ENCODE data around the gene INSYN1. TPM values are rescaled to one million over a fixed set of nuclear protein-coding genes. Genes with fewer than 3 reads are reported as not detected.
"Not testable (repeated sequence)": the region's sequence is repeated elsewhere in the genome, so short reads cannot be mapped to it uniquely, and the experiment has no call there.

INSYN1 gene
- total RNA-seq, 2 experiments from 2014 or later, result not detected

DNA sequence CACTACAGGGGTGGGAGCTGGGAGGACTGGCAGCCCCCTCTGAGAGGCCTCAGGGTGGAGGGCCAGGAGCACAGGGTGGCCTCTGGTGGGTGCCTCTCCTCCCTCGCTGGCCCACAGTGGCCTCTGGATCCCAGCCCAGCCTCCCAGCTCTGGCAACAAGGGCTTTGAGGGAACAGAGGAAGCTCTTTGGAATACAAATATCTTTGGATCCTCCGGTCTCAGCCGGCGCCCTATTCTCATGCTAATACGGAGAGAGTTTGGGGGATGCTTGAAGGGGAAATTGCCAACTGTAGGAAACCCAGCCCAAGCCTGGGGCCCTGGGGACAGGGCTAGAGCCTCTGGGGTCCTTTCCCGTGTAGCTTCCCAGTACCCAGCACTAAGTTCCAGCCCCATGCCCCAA lies 33.4 kb upstream of the INSYN1 start:
- ChIA-PET POLR2A (no interaction called here), CTCF (ENCODE audit: unreplicated experiment) (no interaction called here)
- TF ChIP-seq, protein P1, sequence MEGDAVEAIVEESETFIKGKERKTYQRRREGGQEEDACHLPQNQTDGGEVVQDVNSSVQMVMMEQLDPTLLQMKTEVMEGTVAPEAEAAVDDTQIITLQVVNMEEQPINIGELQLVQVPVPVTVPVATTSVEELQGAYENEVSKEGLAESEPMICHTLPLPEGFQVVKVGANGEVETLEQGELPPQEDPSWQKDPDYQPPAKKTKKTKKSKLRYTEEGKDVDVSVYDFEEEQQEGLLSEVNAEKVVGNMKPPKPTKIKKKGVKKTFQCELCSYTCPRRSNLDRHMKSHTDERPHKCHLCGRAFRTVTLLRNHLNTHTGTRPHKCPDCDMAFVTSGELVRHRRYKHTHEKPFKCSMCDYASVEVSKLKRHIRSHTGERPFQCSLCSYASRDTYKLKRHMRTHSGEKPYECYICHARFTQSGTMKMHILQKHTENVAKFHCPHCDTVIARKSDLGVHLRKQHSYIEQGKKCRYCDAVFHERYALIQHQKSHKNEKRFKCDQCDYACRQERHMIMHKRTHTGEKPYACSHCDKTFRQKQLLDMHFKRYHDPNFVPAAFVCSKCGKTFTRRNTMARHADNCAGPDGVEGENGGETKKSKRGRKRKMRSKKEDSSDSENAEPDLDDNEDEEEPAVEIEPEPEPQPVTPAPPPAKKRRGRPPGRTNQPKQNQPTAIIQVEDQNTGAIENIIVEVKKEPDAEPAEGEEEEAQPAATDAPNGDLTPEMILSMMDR (conservative IDR thresholded peaks at IDR 0.05; ENCODE audit: low read length), result no peak
- TF ChIP-seq EZH2phosphoT487 (IDR thresholded peaks at IDR 0.05; ENCODE audit: borderline replicate concordance, low read depth, low read length), result no peak
- intact Hi-C loops (cut with micrococcal nuclease; ENCODE audit: unreplicated experiment), result no loop called here
- no peak overlapping the region for H2AFZ ChIP-seq (ENCODE audit: low read length)
- H3K9me2 ChIP-seq (ENCODE audit: insufficient read depth, low read length), result no peaks in the 10 kb centered on the region
- no peak overlapping the region for H3K27ac ChIP-seq (ENCODE audit: low read depth, low read length, poor library complexity, severe bottlenecking)
- H3K4me3 ChIP-seq (ENCODE audit: low read depth, low read length, poor library complexity, severe bottlenecking), result no peak overlapping the region
- no TSS peak for BruUV-seq (replicated peaks)
- H3K79me2 ChIP-seq (ENCODE audit: insufficient read depth, low read depth, low read length), result no peaks in the 10 kb centered on the region
- no peaks in the 10 kb centered on the region for H3K9me3 ChIP-seq (ENCODE audit: low read length)
- H3K36me3 ChIP-seq (ENCODE audit: insufficient read depth, low read length), result no peaks in the 10 kb centered on the region
- H3K4me2 ChIP-seq (ENCODE audit: low read length), result no peak overlapping the region
- no peaks in the 10 kb centered on the region for H3K4me1 ChIP-seq (ENCODE audit: insufficient read depth, low read length, poor library complexity, severe bottlenecking)
- DNase-seq (ENCODE audit: low spot score), result no peak
- H4K20me1 ChIP-seq (ENCODE audit: insufficient read depth, low read length), result no peaks in the 10 kb centered on the region

DNA sequence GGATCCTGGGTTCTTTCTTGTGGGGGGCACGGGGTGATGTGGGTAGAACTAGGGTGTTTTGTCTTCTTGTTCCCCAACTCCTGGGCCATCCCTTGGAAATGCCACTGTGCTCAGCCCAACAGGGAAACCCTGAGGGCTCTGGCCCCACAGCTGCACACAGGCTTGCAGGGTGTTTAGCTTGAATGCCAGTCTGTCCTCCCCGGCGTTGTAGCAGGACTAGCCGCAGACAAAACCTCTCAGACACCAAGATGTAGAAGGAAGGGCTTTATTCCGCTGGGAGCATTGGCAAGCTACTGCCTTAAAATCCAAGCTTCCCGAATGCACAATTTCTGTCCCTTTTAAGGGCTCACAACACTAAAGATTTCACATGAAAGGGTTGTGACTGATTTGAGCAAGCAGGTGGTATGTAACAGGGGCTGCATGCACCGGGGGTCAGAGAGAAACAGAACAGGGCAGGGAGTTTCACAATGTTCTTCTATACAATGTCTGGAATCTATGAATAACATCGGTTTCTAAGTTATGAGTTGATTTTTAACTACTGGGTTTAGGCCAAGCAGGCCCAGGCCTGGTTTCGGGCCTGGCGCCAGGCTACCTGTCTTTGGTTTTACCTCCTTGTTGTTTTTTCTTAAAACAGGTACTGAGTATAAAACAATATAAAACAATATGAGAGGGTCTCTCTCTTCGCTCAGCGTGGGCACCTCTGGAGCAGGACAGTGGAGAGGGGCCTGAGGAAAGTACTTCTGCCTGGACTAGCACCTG lies 32.3 kb upstream of the INSYN1 start:
- H3K4me3 ChIP-seq (ENCODE audit: low read depth, low read length, poor library complexity, severe bottlenecking); POLR2A ChIA-PET; intact Hi-C loops (cut with micrococcal nuclease; ENCODE audit: unreplicated experiment); H3K27ac ChIP-seq (ENCODE audit: low read depth, low read length, poor library complexity, severe bottlenecking); H3K9me3 ChIP-seq (ENCODE audit: low read length); BruUV-seq (replicated peaks); H3K79me2 ChIP-seq (ENCODE audit: insufficient read depth, low read depth, low read length); H3K36me3 ChIP-seq (ENCODE audit: insufficient read depth, low read length); H4K20me1 ChIP-seq (ENCODE audit: insufficient read depth, low read length); H2AFZ ChIP-seq (ENCODE audit: low read length); H3K9me2 ChIP-seq (ENCODE audit: insufficient read depth, low read length); CTCF ChIA-PET (ENCODE audit: unreplicated experiment); H3K4me1 ChIP-seq (ENCODE audit: insufficient read depth, low read length, poor library complexity, severe bottlenecking); DNase-seq (ENCODE audit: low spot score); H3K4me2 ChIP-seq (ENCODE audit: low read length): not testable (repeated sequence)

DNA sequence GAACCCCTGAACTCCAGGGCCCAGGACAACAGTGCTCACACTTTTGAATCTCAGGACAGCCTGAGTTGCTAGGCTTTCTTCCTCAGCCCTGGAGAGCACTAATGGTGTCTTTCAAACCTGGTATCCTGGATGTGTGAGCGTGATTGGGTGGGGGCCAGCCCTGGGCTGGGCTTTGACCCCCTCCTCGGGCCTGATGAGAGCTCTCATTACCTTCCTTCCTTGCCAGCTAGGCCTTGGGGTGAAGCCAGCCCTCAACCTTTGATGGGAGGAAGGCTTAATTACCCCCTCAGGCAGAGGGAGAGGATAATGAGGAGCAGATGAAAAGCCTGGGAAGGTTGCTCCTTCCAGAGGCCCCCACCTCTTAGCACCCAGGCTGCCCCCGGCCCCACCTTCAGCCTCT lies 31.1 kb upstream of the INSYN1 start:
- intact Hi-C loops (cut with micrococcal nuclease; ENCODE audit: unreplicated experiment), result no loop called here
- BruUV-seq (replicated peaks), result no TSS peak
- Histone ChIP-seq H3K27ac (ENCODE audit: low read depth, low read length, poor library complexity, severe bottlenecking) (no peak overlapping the region), H3K4me3 (ENCODE audit: low read depth, low read length, poor library complexity, severe bottlenecking) (no peak overlapping the region), H4K20me1 (ENCODE audit: insufficient read depth, low read length) (no peaks in the 10 kb centered on the region), H3K79me2 (ENCODE audit: insufficient read depth, low read depth, low read length) (no peaks in the 10 kb centered on the region), H3K9me3 (ENCODE audit: low read length) (no peaks in the 10 kb centered on the region), H3K4me1 (ENCODE audit: insufficient read depth, low read length, poor library complexity, severe bottlenecking) (no peaks in the 10 kb centered on the region), H3K36me3 (ENCODE audit: insufficient read depth, low read length) (no peaks in the 10 kb centered on the region), H3K4me2 (ENCODE audit: low read length) (no peak overlapping the region), H2AFZ (ENCODE audit: low read length) (no peak overlapping the region), H3K9me2 (ENCODE audit: insufficient read depth, low read length) (no peaks in the 10 kb centered on the region)
- no peak for DNase-seq (ENCODE audit: low spot score)
- TF ChIP-seq EZH2phosphoT487 (IDR thresholded peaks at IDR 0.05; ENCODE audit: borderline replicate concordance, low read depth, low read length), result no peak
- TF ChIP-seq, protein P1 (conservative IDR thresholded peaks at IDR 0.05; ENCODE audit: low read length), result no peak
- POLR2A ChIA-PET, result no interaction called here
- CTCF ChIA-PET (ENCODE audit: unreplicated experiment), result no interaction called here
